Liver (tissue), 9 donors: ENCODE data around the gene CYBB. TPM values are rescaled to one million over a fixed set of nuclear protein-coding genes. Genes with fewer than 3 reads are reported as not detected.

Experiments used
- DNase-seq: peaks from one replicate; pipeline ENCODE4 v3.0.0-alpha.2; 2017; ENCODE audit warnings: low spot score
- H3K27ac ChIP-seq, 2 donors: one replicate each; pipeline ENCODE4 v1.7.0; 2013; ENCODE audit warnings: inconsistent platforms in 2 of 2, low read length in 2 of 2, control low read depth in 1 of 2, low read depth in 1 of 2, mild to moderate bottlenecking in 1 of 2
- H3K27me3 ChIP-seq, 4 donors: one replicate each; pipeline versions ENCODE4 v1.6.1 to v1.7.0; 2013; ENCODE audit warnings: low read length in 3 of 4, inconsistent platforms in 1 of 4, mild to moderate bottlenecking in 1 of 4, moderate library complexity in 1 of 4; ENCODE audit not compliant: control insufficient read depth in 4 of 4, insufficient read depth in 4 of 4
- H3K36me3 ChIP-seq, 4 donors: one replicate each; pipeline versions ENCODE4 v1.6.1 to v1.7.0; 2013; ENCODE audit warnings: low read length in 3 of 4, mild to moderate bottlenecking in 3 of 4, low read depth in 1 of 4, moderate library complexity in 1 of 4; ENCODE audit not compliant: control insufficient read depth in 4 of 4, insufficient read depth in 3 of 4
- H3K4me1 ChIP-seq, 4 donors: one replicate each; pipeline versions ENCODE4 v1.6.1 to v1.7.0; 2013; ENCODE audit warnings: low read length in 3 of 4, mild to moderate bottlenecking in 3 of 4, moderate library complexity in 1 of 4; ENCODE audit not compliant: control insufficient read depth in 4 of 4, insufficient read depth in 4 of 4
- H3K4me3 ChIP-seq, 3 donors: one replicate each; pipeline versions ENCODE4 v1.6.1 to v1.7.0; 2013; ENCODE audit warnings: low read length in 3 of 3, control low read depth in 1 of 3, low read depth in 1 of 3, mild to moderate bottlenecking in 1 of 3
- H3K9ac ChIP-seq, 2 donors: one replicate each; pipeline ENCODE4 v1.7.0; 2013; ENCODE audit warnings: low read length in 2 of 2, mild to moderate bottlenecking in 2 of 2, moderate library complexity in 2 of 2, control low read depth in 1 of 2, low read depth in 1 of 2
- H3K9me3 ChIP-seq, 4 donors: one replicate each; pipeline versions ENCODE4 v1.6.1 to v1.7.0; 2013; ENCODE audit warnings: low read length in 3 of 4; ENCODE audit not compliant: control insufficient read depth in 4 of 4
- EGR1 ChIP-seq, 2 donors: IDR thresholded peaks; 2 replicates each; pipeline ENCODE4 v1.6.1; 2016 to 2018; ENCODE audit warnings: antibody characterized with exemption in 2 of 2, low read depth in 2 of 2
- FOXA1 ChIP-seq: IDR thresholded peaks from 2 replicates; pipeline ENCODE4 v1.6.1; 2016; ENCODE audit warnings: antibody characterized with exemption
- FOXA2 ChIP-seq: IDR thresholded peaks from 2 replicates; pipeline ENCODE4 v1.6.1; 2016; ENCODE audit warnings: antibody characterized with exemption
- GABPA ChIP-seq, 2 donors: IDR thresholded peaks in 1 of 2; conservative IDR thresholded peaks in 1 of 2; 2 replicates each; pipeline ENCODE4 v1.6.1; 2016; ENCODE audit warnings: antibody characterized with exemption in 2 of 2, mild to moderate bottlenecking in 1 of 2, moderate library complexity in 1 of 2
- HNF4A ChIP-seq, 2 donors: conservative IDR thresholded peaks; 2 replicates each; pipeline ENCODE4 v1.6.1; 2016; ENCODE audit warnings: antibody characterized with exemption in 2 of 2, mild to moderate bottlenecking in 2 of 2
- HNF4G ChIP-seq: IDR thresholded peaks from 2 replicates; pipeline ENCODE4 v1.6.1; 2016; ENCODE audit warnings: antibody characterized with exemption
- JUND ChIP-seq, 2 donors: IDR thresholded peaks; 2 replicates each; pipeline ENCODE4 v1.6.1; 2016; ENCODE audit warnings: antibody characterized with exemption in 2 of 2
- NR2F2 ChIP-seq: IDR thresholded peaks from 2 replicates; pipeline ENCODE4 v1.6.1; 2016; ENCODE audit warnings: antibody characterized with exemption
- RAD21 ChIP-seq, 2 donors: IDR thresholded peaks; 2 replicates each; pipeline ENCODE4 v1.6.1; 2016; ENCODE audit warnings: antibody characterized with exemption in 2 of 2, mild to moderate bottlenecking in 2 of 2
- RXRA ChIP-seq, 2 donors: IDR thresholded peaks; 2 replicates each; pipeline ENCODE4 v1.6.1; 2017 to 2018; ENCODE audit warnings: antibody characterized with exemption in 2 of 2, mild to moderate bottlenecking in 1 of 2
- SP1 ChIP-seq: IDR thresholded peaks from 2 replicates; pipeline ENCODE4 v1.6.1; 2018; ENCODE audit warnings: antibody characterized with exemption, mild to moderate bottlenecking
- TAF1 ChIP-seq: conservative IDR thresholded peaks from 2 replicates; pipeline ENCODE4 v1.6.1; 2016; ENCODE audit warnings: antibody characterized with exemption, mild to moderate bottlenecking
- YY1 ChIP-seq: IDR thresholded peaks from 2 replicates; pipeline ENCODE4 v1.6.1; 2016; ENCODE audit warnings: antibody characterized with exemption, mild to moderate bottlenecking
- polyA plus RNA-seq, 2 donors: library from polyadenylated mRNA; stranded (reverse) in 1 of 2; unstranded in 1 of 2; fragments of 200-250 nt in 1 of 2; fragments of >200 nt in 1 of 2; fragmentation: Nextera tagmentation in 1 of 2; extraction: Ambion mirVana in 1 of 2; gene quantifications; one replicate each; pipeline versions ENCODE4 v1.2.1 to v1.2.3, GENCODE V29; 2013 to 2015
- total RNA-seq, 2 donors: library from RNA; depleted of rRNA; stranded (reverse); fragments of >200 nt; gene quantifications; one replicate each; pipeline ENCODE4 v1.2.3, GENCODE V29; 2014
- TF ChIP-seq, protein P1 (sequence below): IDR thresholded peaks from 2 replicates; pipeline ENCODE4 v1.6.1; 2016; ENCODE audit warnings: antibody characterized with exemption, mild to moderate bottlenecking
- TF ChIP-seq, protein P2 (sequence below): IDR thresholded peaks from 2 replicates; pipeline ENCODE4 v1.6.1; 2016; ENCODE audit warnings: antibody characterized with exemption
- TF ChIP-seq, protein P3 (sequence below): IDR thresholded peaks from 2 replicates; pipeline ENCODE4 v1.6.1; 2016; ENCODE audit warnings: antibody characterized with exemption
- TF ChIP-seq, protein P4 (sequence below): IDR thresholded peaks from 2 replicates; pipeline ENCODE4 v1.6.1; 2016; ENCODE audit warnings: antibody characterized with exemption
- TF ChIP-seq, protein P5 (sequence below): fragments of 150-350 bp; IDR thresholded peaks from 2 replicates; pipeline ENCODE4 v1.5.1; 2017; ENCODE audit warnings: improper control_type of control experiment, low read depth, low read length; ENCODE audit not compliant: missing input control
- donor health status: healthy.
- donor health status: healthy.
- donor health status: healthy.
- donor health status: healthy.
- donor health status: healthy.

The CYBB gene
- total and polyA plus RNA-seq, 4 donors = 2.8 to 65.7 (median 14.5) TPM

DNA sequence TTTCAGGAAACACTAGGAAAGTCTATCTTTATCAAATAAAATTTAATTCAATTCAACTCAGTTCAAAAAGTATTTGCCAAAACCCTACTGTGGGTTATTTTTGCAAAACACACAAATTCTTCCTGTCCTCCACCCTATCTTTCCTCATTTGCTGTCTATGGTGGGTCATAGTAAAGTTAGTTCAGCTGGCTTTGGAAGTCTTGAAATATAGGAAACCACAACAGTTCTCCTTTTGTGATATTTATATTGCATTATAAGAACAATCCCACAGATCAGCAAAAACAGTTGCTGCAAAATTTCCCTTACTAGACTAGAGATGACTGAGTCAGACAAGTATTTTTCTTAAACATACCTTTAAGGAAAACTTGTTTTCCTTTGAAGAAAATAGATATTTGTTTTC is 22.2 kb downstream of the CYBB start:
- no peaks in the 10 kb centered on the region for H3K27me3 ChIP-seq
- no peaks in the 10 kb centered on the region for H3K4me1 ChIP-seq
- DNase-seq = no peak
- no peak overlapping the region for H3K9ac ChIP-seq
- no peak overlapping the region for H3K4me3 ChIP-seq
- H3K9me3 ChIP-seq = no peaks in the 10 kb centered on the region
- H3K27ac ChIP-seq = no peak overlapping the region
- no peaks in the 10 kb centered on the region for H3K36me3 ChIP-seq
- TF ChIP-seq FOXA2 = no peak
- no peak for TF ChIP-seq HNF4A (conservative IDR thresholded peaks at IDR 0.05)
- TF ChIP-seq TAF1 = no peak
- TF ChIP-seq YY1 = no peak
- TF ChIP-seq EGR1 (IDR thresholded peaks at IDR 0.05; ENCODE audit: low read depth in 2 of 2) = no peak
- no peak for TF ChIP-seq JUND (IDR thresholded peaks at IDR 0.05)
- TF ChIP-seq, protein P1, sequence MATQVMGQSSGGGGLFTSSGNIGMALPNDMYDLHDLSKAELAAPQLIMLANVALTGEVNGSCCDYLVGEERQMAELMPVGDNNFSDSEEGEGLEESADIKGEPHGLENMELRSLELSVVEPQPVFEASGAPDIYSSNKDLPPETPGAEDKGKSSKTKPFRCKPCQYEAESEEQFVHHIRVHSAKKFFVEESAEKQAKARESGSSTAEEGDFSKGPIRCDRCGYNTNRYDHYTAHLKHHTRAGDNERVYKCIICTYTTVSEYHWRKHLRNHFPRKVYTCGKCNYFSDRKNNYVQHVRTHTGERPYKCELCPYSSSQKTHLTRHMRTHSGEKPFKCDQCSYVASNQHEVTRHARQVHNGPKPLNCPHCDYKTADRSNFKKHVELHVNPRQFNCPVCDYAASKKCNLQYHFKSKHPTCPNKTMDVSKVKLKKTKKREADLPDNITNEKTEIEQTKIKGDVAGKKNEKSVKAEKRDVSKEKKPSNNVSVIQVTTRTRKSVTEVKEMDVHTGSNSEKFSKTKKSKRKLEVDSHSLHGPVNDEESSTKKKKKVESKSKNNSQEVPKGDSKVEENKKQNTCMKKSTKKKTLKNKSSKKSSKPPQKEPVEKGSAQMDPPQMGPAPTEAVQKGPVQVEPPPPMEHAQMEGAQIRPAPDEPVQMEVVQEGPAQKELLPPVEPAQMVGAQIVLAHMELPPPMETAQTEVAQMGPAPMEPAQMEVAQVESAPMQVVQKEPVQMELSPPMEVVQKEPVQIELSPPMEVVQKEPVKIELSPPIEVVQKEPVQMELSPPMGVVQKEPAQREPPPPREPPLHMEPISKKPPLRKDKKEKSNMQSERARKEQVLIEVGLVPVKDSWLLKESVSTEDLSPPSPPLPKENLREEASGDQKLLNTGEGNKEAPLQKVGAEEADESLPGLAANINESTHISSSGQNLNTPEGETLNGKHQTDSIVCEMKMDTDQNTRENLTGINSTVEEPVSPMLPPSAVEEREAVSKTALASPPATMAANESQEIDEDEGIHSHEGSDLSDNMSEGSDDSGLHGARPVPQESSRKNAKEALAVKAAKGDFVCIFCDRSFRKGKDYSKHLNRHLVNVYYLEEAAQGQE = no peak
- no peak for TF ChIP-seq RAD21 (IDR thresholded peaks at IDR 0.05)
- TF ChIP-seq, protein P2, sequence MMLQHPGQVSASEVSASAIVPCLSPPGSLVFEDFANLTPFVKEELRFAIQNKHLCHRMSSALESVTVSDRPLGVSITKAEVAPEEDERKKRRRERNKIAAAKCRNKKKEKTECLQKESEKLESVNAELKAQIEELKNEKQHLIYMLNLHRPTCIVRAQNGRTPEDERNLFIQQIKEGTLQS = no peak
- no peak for TF ChIP-seq HNF4G
- no peak for TF ChIP-seq NR2F2
- no peak for TF ChIP-seq RXRA (IDR thresholded peaks at IDR 0.05)
- no peak for TF ChIP-seq FOXA1
- TF ChIP-seq, protein P3, sequence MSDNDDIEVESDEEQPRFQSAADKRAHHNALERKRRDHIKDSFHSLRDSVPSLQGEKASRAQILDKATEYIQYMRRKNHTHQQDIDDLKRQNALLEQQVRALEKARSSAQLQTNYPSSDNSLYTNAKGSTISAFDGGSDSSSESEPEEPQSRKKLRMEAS = no peak
- TF ChIP-seq, protein P4, sequence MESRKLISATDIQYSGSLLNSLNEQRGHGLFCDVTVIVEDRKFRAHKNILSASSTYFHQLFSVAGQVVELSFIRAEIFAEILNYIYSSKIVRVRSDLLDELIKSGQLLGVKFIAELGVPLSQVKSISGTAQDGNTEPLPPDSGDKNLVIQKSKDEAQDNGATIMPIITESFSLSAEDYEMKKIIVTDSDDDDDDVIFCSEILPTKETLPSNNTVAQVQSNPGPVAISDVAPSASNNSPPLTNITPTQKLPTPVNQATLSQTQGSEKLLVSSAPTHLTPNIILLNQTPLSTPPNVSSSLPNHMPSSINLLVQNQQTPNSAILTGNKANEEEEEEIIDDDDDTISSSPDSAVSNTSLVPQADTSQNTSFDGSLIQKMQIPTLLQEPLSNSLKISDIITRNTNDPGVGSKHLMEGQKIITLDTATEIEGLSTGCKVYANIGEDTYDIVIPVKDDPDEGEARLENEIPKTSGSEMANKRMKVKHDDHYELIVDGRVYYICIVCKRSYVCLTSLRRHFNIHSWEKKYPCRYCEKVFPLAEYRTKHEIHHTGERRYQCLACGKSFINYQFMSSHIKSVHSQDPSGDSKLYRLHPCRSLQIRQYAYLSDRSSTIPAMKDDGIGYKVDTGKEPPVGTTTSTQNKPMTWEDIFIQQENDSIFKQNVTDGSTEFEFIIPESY = no peak
- no peak for TF ChIP-seq SP1
- TF ChIP-seq, protein P5, sequence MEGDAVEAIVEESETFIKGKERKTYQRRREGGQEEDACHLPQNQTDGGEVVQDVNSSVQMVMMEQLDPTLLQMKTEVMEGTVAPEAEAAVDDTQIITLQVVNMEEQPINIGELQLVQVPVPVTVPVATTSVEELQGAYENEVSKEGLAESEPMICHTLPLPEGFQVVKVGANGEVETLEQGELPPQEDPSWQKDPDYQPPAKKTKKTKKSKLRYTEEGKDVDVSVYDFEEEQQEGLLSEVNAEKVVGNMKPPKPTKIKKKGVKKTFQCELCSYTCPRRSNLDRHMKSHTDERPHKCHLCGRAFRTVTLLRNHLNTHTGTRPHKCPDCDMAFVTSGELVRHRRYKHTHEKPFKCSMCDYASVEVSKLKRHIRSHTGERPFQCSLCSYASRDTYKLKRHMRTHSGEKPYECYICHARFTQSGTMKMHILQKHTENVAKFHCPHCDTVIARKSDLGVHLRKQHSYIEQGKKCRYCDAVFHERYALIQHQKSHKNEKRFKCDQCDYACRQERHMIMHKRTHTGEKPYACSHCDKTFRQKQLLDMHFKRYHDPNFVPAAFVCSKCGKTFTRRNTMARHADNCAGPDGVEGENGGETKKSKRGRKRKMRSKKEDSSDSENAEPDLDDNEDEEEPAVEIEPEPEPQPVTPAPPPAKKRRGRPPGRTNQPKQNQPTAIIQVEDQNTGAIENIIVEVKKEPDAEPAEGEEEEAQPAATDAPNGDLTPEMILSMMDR = no peak
- TF ChIP-seq GABPA (IDR thresholded peaks at IDR 0.05 in 1 of 2, conservative IDR thresholded peaks at IDR 0.05 in 1 of 2) = no peak
